ENCODE data around the gene MARCHF10.

The MARCHF10 gene

GRCh38 chr17:62676952-62677596 is 131.0 kb downstream of the MARCHF10 start:
- DNase-seq (ENCODE audit: low read depth) = no peak

GRCh38 chr17:62676231-62676943 is 131.7 kb downstream of the MARCHF10 start:
- DNase-seq (ENCODE audit: low read depth) = no peak

- DNase-seq (ENCODE audit: low read depth) = no peak
Measured at GRCh38 chr17:62675701-62676100, 132.4 kb downstream of the MARCHF10 start.

- DNase-seq (ENCODE audit: low read depth) = no peak
Measured at GRCh38 chr17:62675260-62675659, 132.9 kb downstream of the MARCHF10 start.

- no peak for DNase-seq (ENCODE audit: low read depth)
Measured at GRCh38 chr17:62674841-62675240, 133.3 kb downstream of the MARCHF10 start.

- DNase-seq (ENCODE audit: low read depth) = no peak
Measured at GRCh38 chr17:62674363-62674739, 133.8 kb downstream of the MARCHF10 start.

GRCh38 chr17:62673614-62674362 is 134.3 kb downstream of the MARCHF10 start:
- DNase-seq (ENCODE audit: low read depth) = no peak

- DNase-seq (ENCODE audit: low read depth) = no peak
Measured at GRCh38 chr17:62672957-62673356, 135.2 kb downstream of the MARCHF10 start.

GRCh38 chr17:62671553-62671952 is 136.6 kb downstream of the MARCHF10 start:
- DNase-seq (ENCODE audit: low read depth) = no peak

- no peak for DNase-seq (ENCODE audit: low read depth)
Measured at GRCh38 chr17:62670202-62670821, 137.8 kb downstream of the MARCHF10 start.

GRCh38 chr17:62668091-62668804 is 139.9 kb downstream of the MARCHF10 start:
- DNase-seq (ENCODE audit: low read depth) = no peak

GRCh38 chr17:62666801-62667591 is 141.1 kb downstream of the MARCHF10 start:
- DNase-seq (ENCODE audit: low read depth) = no peak

GRCh38 chr17:62666061-62666800 is 141.9 kb downstream of the MARCHF10 start:
- no peak for DNase-seq (ENCODE audit: low read depth)

- no peak for DNase-seq (ENCODE audit: low read depth)
Measured at GRCh38 chr17:62665599-62665998, 142.5 kb downstream of the MARCHF10 start.

GRCh38 chr17:62664336-62665120 is 143.6 kb downstream of the MARCHF10 start:
- DNase-seq (ENCODE audit: low read depth) = no peak

- DNase-seq (ENCODE audit: low read depth) = no peak
Measured at GRCh38 chr17:62663304-62663703, 144.8 kb downstream of the MARCHF10 start.

GRCh38 chr17:62662855-62663254 is 145.3 kb downstream of the MARCHF10 start:
- no peak for DNase-seq (ENCODE audit: low read depth)

- DNase-seq (ENCODE audit: low read depth) = no peak
Measured at GRCh38 chr17:62661337-62661736, 146.8 kb downstream of the MARCHF10 start.

GRCh38 chr17:62660629-62661118 is 147.4 kb downstream of the MARCHF10 start:
- DNase-seq (ENCODE audit: low read depth) = no peak

Measured in amniotic epithelial cell (primary cell).